IPS-15b (cell line): ENCODE results near the gene GAPVD1.

ENCODE experiments used
- H3K27me3 ChIP-seq: one replicate; pipeline ENCODE4 v1.6.1; 2013; ENCODE audit warnings: low read length; ENCODE audit not compliant: control insufficient read depth, insufficient read depth
- H3K36me3 ChIP-seq: one replicate; pipeline ENCODE4 v1.6.1; 2013; ENCODE audit warnings: low read length; ENCODE audit not compliant: control insufficient read depth, insufficient read depth
- H3K4me1 ChIP-seq: one replicate; pipeline ENCODE4 v1.6.1; 2013; ENCODE audit warnings: mild to moderate bottlenecking, low read length; ENCODE audit not compliant: control insufficient read depth, insufficient read depth
- H3K4me3 ChIP-seq: one replicate; pipeline ENCODE4 v1.5.1; 2013; ENCODE audit warnings: low read depth, low read length
- H3K9ac ChIP-seq: one replicate; pipeline ENCODE4 v1.6.1; 2013; ENCODE audit warnings: low read depth, mild to moderate bottlenecking, low read length
- H3K9me3 ChIP-seq: one replicate; pipeline ENCODE4 v1.6.1; 2013; ENCODE audit warnings: mild to moderate bottlenecking, low read length; ENCODE audit not compliant: control insufficient read depth, insufficient read depth

Gene GAPVD1

GRCh38 chr9:125415583-125416460 lies 154.2 kb downstream of the GAPVD1 start:
- no peaks in the 10 kb centered on the region for H3K36me3 ChIP-seq
- H3K27me3 ChIP-seq = no peaks in the 10 kb centered on the region
- H3K4me1 ChIP-seq = no peaks in the 10 kb centered on the region
- H3K9ac ChIP-seq = no peak overlapping the region
- no peaks in the 10 kb centered on the region for H3K9me3 ChIP-seq
- no peak overlapping the region for H3K4me3 ChIP-seq

- no peaks in the 10 kb centered on the region for H3K4me1 ChIP-seq
- H3K27me3 ChIP-seq = no peaks in the 10 kb centered on the region
- no peak overlapping the region for H3K4me3 ChIP-seq
- no peak overlapping the region for H3K9ac ChIP-seq
- no peaks in the 10 kb centered on the region for H3K9me3 ChIP-seq
- no peaks in the 10 kb centered on the region for H3K36me3 ChIP-seq
These were observed 154.9 kb downstream of the GAPVD1 start for GRCh38 chr9:125416517-125416916.
